ENCODE results near the gene C7orf57.
"Not testable (repeated sequence)": the region's sequence is repeated elsewhere in the genome, so short reads cannot be mapped to it uniquely, and the experiment has no call there.

C7orf57 gene

GRCh38 chr7:48035301-48035966 lies at the start of gene C7orf57:
Gene C7orf57, plus strand, starts transcription at chr7:48035543. Its CDS starts 766 bp downstream, at chr7:48036309.
- H3K27ac ChIP-seq (ENCODE audit: low read depth, low read length): no peak within 1 kb of the TSS
- no peaks in the 10 kb centered on the region for H3K9me3 ChIP-seq (ENCODE audit: control insufficient read depth in 5 of 5, low read length in 5 of 5)
- H3K4me1 ChIP-seq (ENCODE audit: control insufficient read depth in 5 of 5, insufficient read depth in 5 of 5, low read length in 5 of 5): peaks cover 0 to 13% (median 11%) of the 10 kb centered on the region in 5 donors
- H3K4me3 ChIP-seq (ENCODE audit: low read depth in 1 of 5, low read length in 5 of 5): peak within 1 kb of the TSS; percentile 54 to 76 (median 70)
- peaks cover 3 to 14% (median 11%) of the 10 kb centered on the region in 5 donors for H3K27me3 ChIP-seq (ENCODE audit: control insufficient read depth in 5 of 5, insufficient read depth in 4 of 5, low read length in 5 of 5)
- no peaks in the 10 kb centered on the region for H3K36me3 ChIP-seq (ENCODE audit: control insufficient read depth in 5 of 5, insufficient read depth in 5 of 5, low read length in 5 of 5)
- peak within 1 kb of the TSS in 2 of 5 donors; percentile 1 to 18 for H3K9ac ChIP-seq (ENCODE audit: low read length in 5 of 5)

GRCh38 chr7:47988496-47989386 lies 46.6 kb upstream of the C7orf57 start:
- Histone ChIP-seq H3K4me3 (ENCODE audit: low read depth in 1 of 5, low read length in 5 of 5) (no peak overlapping the region), H3K36me3 (ENCODE audit: control insufficient read depth in 5 of 5, insufficient read depth in 5 of 5, low read length in 5 of 5) (no peaks in the 10 kb centered on the region), H3K9me3 (ENCODE audit: control insufficient read depth in 5 of 5, low read length in 5 of 5) (no peaks in the 10 kb centered on the region), H3K4me1 (ENCODE audit: control insufficient read depth in 5 of 5, insufficient read depth in 5 of 5, low read length in 5 of 5) (peaks cover 1 to 11% (median 8%) of the 10 kb centered on the region in 5 donors), H3K27ac (ENCODE audit: low read depth, low read length) (no peak overlapping the region), H3K9ac (ENCODE audit: low read length in 5 of 5) (no peak overlapping the region), H3K27me3 (ENCODE audit: control insufficient read depth in 5 of 5, insufficient read depth in 4 of 5, low read length in 5 of 5) (no peaks in the 10 kb centered on the region)

DNA sequence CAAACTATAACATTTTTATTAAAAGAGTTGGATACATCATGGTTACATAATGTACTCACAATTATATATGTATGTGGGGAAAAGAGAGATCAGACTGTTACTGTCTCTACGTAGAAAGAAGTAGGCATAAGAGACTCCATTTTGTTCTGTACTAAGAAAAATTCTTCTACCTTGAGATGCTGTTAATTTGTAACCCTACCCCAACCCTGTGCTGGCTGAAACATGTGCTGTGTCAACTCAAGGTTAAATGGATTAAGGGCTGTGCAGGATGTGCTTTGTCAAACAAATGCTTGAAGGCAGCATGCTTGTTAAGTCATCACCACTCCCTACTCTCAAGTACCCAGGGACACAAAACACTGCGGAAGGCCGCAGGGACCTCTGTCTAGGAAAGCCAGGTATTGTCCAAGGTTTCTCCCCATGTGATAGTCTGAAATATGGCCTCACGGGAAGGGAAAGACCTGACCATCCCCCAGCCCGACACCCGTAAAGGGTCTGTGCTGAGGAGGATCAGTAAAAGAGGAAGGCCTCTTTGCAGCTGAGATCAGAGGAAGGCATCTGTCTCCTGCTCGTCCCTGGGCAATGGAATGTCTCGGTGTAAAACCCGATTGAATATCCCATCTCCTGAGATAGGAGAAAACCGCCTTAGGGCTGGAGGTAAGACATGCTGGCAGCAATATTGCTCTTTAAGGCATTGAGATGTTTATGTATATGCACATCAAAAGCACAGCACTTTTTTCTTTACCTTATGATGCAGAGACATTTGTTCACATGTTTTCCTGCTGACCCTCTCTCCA lies 45.5 kb upstream of the C7orf57 start:
- H3K9ac ChIP-seq (ENCODE audit: low read length in 5 of 5); H3K27ac ChIP-seq (ENCODE audit: low read depth, low read length); H3K36me3 ChIP-seq (ENCODE audit: control insufficient read depth in 5 of 5, insufficient read depth in 5 of 5, low read length in 5 of 5); H3K27me3 ChIP-seq (ENCODE audit: control insufficient read depth in 5 of 5, insufficient read depth in 4 of 5, low read length in 5 of 5); H3K4me3 ChIP-seq (ENCODE audit: low read depth in 1 of 5, low read length in 5 of 5); H3K9me3 ChIP-seq (ENCODE audit: control insufficient read depth in 5 of 5, low read length in 5 of 5): not testable (repeated sequence)
- peaks cover 1 to 11% (median 8%) of the 10 kb centered on the region in 5 donors for H3K4me1 ChIP-seq (ENCODE audit: control insufficient read depth in 5 of 5, insufficient read depth in 5 of 5, low read length in 5 of 5)

GRCh38 chr7:47990592-47990991 lies 44.8 kb upstream of the C7orf57 start:
- H3K36me3 ChIP-seq (ENCODE audit: control insufficient read depth in 5 of 5, insufficient read depth in 5 of 5, low read length in 5 of 5): no peaks in the 10 kb centered on the region
- H3K9me3 ChIP-seq (ENCODE audit: control insufficient read depth in 5 of 5, low read length in 5 of 5): no peaks in the 10 kb centered on the region
- no peak overlapping the region for H3K27ac ChIP-seq (ENCODE audit: low read depth, low read length)
- no peak overlapping the region for H3K4me3 ChIP-seq (ENCODE audit: low read depth in 1 of 5, low read length in 5 of 5)
- no peaks in the 10 kb centered on the region for H3K27me3 ChIP-seq (ENCODE audit: control insufficient read depth in 5 of 5, insufficient read depth in 4 of 5, low read length in 5 of 5)
- H3K9ac ChIP-seq (ENCODE audit: low read length in 5 of 5): no peak overlapping the region
- H3K4me1 ChIP-seq (ENCODE audit: control insufficient read depth in 5 of 5, insufficient read depth in 5 of 5, low read length in 5 of 5): peaks cover 1 to 11% (median 8%) of the 10 kb centered on the region in 5 donors

GRCh38 chr7:47991270-47991669 lies 44.1 kb upstream of the C7orf57 start:
- Histone ChIP-seq H3K9ac (ENCODE audit: low read length in 5 of 5) (peak overlapping the region in 2 of 5 donors; percentile 60 to 67), H3K4me1 (ENCODE audit: control insufficient read depth in 5 of 5, insufficient read depth in 5 of 5, low read length in 5 of 5) (peaks cover 1 to 11% (median 8%) of the 10 kb centered on the region in 5 donors), H3K4me3 (ENCODE audit: low read depth in 1 of 5, low read length in 5 of 5) (peak overlapping the region in 4 of 5 donors; percentile 62 to 81 (median 72)), H3K9me3 (ENCODE audit: control insufficient read depth in 5 of 5, low read length in 5 of 5) (no peaks in the 10 kb centered on the region), H3K36me3 (ENCODE audit: control insufficient read depth in 5 of 5, insufficient read depth in 5 of 5, low read length in 5 of 5) (no peaks in the 10 kb centered on the region), H3K27ac (ENCODE audit: low read depth, low read length) (peak overlapping the region; percentile 8), H3K27me3 (ENCODE audit: control insufficient read depth in 5 of 5, insufficient read depth in 4 of 5, low read length in 5 of 5) (no peaks in the 10 kb centered on the region)

DNA sequence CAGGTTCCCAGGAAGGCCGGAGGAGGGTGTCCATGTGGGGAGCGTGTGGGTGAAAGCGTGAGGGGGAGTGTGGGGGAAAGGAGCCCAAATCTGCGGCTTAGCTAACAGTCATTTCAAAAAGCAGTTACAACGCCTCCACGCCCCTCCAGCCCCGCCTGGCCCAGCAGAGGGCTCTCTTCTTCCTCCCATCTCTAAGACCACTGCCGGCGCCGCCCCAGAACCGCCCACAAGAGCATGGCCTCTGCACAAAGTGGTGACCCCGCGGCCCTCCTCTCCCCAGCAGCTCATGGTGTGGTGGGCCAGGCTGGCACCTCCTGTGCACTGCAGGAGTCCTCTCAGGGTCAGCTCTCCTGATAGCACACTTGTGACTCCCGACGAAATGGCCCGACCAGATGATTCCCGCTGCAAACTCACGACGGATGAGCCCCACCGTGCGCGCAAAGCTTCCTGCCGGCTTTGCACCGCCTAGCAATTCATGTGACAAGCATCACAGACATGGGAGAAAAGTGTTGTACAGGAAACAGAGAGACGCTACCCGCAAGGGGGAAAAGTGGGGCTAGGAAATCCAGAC lies 43.5 kb upstream of the C7orf57 start:
- H3K9ac ChIP-seq (ENCODE audit: low read length in 5 of 5): peak overlapping the region in 4 of 5 donors; percentile 3 to 67 (median 53)
- no peaks in the 10 kb centered on the region for H3K9me3 ChIP-seq (ENCODE audit: control insufficient read depth in 5 of 5, low read length in 5 of 5)

GRCh38 chr7:47992446-47992845 lies 42.9 kb upstream of the C7orf57 start:
- no peaks in the 10 kb centered on the region for H3K36me3 ChIP-seq (ENCODE audit: control insufficient read depth in 5 of 5, insufficient read depth in 5 of 5, low read length in 5 of 5)
- H3K9ac ChIP-seq (ENCODE audit: low read length in 5 of 5): peak overlapping the region in 3 of 5 donors; percentile 3 to 67 (median 60)
- H3K27me3 ChIP-seq (ENCODE audit: control insufficient read depth in 5 of 5, insufficient read depth in 4 of 5, low read length in 5 of 5): no peaks in the 10 kb centered on the region
- H3K4me1 ChIP-seq (ENCODE audit: control insufficient read depth in 5 of 5, insufficient read depth in 5 of 5, low read length in 5 of 5): peaks cover 1 to 11% (median 8%) of the 10 kb centered on the region in 5 donors
- H3K9me3 ChIP-seq (ENCODE audit: control insufficient read depth in 5 of 5, low read length in 5 of 5): no peaks in the 10 kb centered on the region
- peak overlapping the region in 3 of 5 donors; percentile 71 to 81 (median 72) for H3K4me3 ChIP-seq (ENCODE audit: low read depth in 1 of 5, low read length in 5 of 5)
- H3K27ac ChIP-seq (ENCODE audit: low read depth, low read length): no peak overlapping the region

More for the DNA sequence above, 43.5 kb upstream of the C7orf57 start:
- Histone ChIP-seq H3K4me1 (ENCODE audit: control insufficient read depth in 5 of 5, insufficient read depth in 5 of 5, low read length in 5 of 5) (peaks cover 1 to 11% (median 8%) of the 10 kb centered on the region in 5 donors), H3K27ac (ENCODE audit: low read depth, low read length) (peak overlapping the region; percentile 8), H3K4me3 (ENCODE audit: low read depth in 1 of 5, low read length in 5 of 5) (peak overlapping the region; percentile 62 to 81 (median 72)), H3K27me3 (ENCODE audit: control insufficient read depth in 5 of 5, insufficient read depth in 4 of 5, low read length in 5 of 5) (no peaks in the 10 kb centered on the region), H3K36me3 (ENCODE audit: control insufficient read depth in 5 of 5, insufficient read depth in 5 of 5, low read length in 5 of 5) (no peaks in the 10 kb centered on the region)

GRCh38 chr7:47999413-47999812 lies 35.9 kb upstream of the C7orf57 start:
- Histone ChIP-seq H3K27me3 (ENCODE audit: control insufficient read depth in 5 of 5, insufficient read depth in 4 of 5, low read length in 5 of 5) (peaks cover 0 to 2% (median 0%) of the 10 kb centered on the region in 5 donors), H3K36me3 (ENCODE audit: control insufficient read depth in 5 of 5, insufficient read depth in 5 of 5, low read length in 5 of 5) (no peaks in the 10 kb centered on the region), H3K4me3 (ENCODE audit: low read depth in 1 of 5, low read length in 5 of 5) (no peak overlapping the region), H3K27ac (ENCODE audit: low read depth, low read length) (no peak overlapping the region), H3K4me1 (ENCODE audit: control insufficient read depth in 5 of 5, insufficient read depth in 5 of 5, low read length in 5 of 5) (no peaks in the 10 kb centered on the region), H3K9ac (ENCODE audit: low read length in 5 of 5) (no peak overlapping the region), H3K9me3 (ENCODE audit: control insufficient read depth in 5 of 5, low read length in 5 of 5) (no peaks in the 10 kb centered on the region)

- H3K9me3 ChIP-seq (ENCODE audit: control insufficient read depth in 5 of 5, low read length in 5 of 5); H3K4me1 ChIP-seq (ENCODE audit: control insufficient read depth in 5 of 5, insufficient read depth in 5 of 5, low read length in 5 of 5); H3K27ac ChIP-seq (ENCODE audit: low read depth, low read length); H3K4me3 ChIP-seq (ENCODE audit: low read depth in 1 of 5, low read length in 5 of 5); H3K36me3 ChIP-seq (ENCODE audit: control insufficient read depth in 5 of 5, insufficient read depth in 5 of 5, low read length in 5 of 5); H3K27me3 ChIP-seq (ENCODE audit: control insufficient read depth in 5 of 5, insufficient read depth in 4 of 5, low read length in 5 of 5); H3K9ac ChIP-seq (ENCODE audit: low read length in 5 of 5): not testable (repeated sequence)
Observed at GRCh38 chr7:48000164-48000563, 35.2 kb upstream of the C7orf57 start.
